DND-41 (cell line): ENCODE results near the gene GRK3.
A peak's percentile ranks its signal among the peaks of the same experiment; 100 is the strongest.

ENCODE experiments used
- ATAC-seq: fragments of 200-7000 bp; cut with Tn5 transposase; 3 replicates; pipeline ENCODE4 v1.9.1; 2021; ENCODE audit warnings: low read depth; ENCODE audit not compliant: insufficient read depth
- DNase-seq: peaks from one replicate; pipeline ENCODE4 v3.0.0-alpha.2; 2020
- H2AFZ ChIP-seq: 2 replicates; pipeline ENCODE4 v1.6.0; 2012; ENCODE audit warnings: low read depth, low read length
- H3K27ac ChIP-seq: 2 replicates; pipeline ENCODE4 v1.5.1; 2012; ENCODE audit warnings: low read length, inconsistent platforms
- H3K27me3 ChIP-seq: fragments of 200-600 bp; sonication (generic); 2 replicates; pipeline ENCODE4 v1.6.0; 2012; ENCODE audit warnings: low read length, mild to moderate bottlenecking, inconsistent platforms; ENCODE audit not compliant: insufficient read depth, poor library complexity
- H3K36me3 ChIP-seq: 2 replicates; pipeline ENCODE4 v1.5.1; 2012; ENCODE audit warnings: low read length, inconsistent platforms; ENCODE audit not compliant: insufficient read depth
- H3K4me1 ChIP-seq: 2 replicates; pipeline ENCODE4 v1.5.1; 2012; ENCODE audit warnings: mild to moderate bottlenecking, low read length; ENCODE audit not compliant: insufficient read depth
- H3K4me2 ChIP-seq: 2 replicates; pipeline ENCODE4 v1.6.0; 2012; ENCODE audit warnings: mild to moderate bottlenecking, moderate library complexity, low read length, inconsistent platforms; ENCODE audit not compliant: insufficient read depth
- H3K4me3 ChIP-seq, 2 experiments: fragments of 200-600 bp in 1 of 2; shearing (Covaris generic) in 1 of 2; 2 replicates each; pipeline ENCODE4 v1.5.1; 2012 to 2016; ENCODE audit warnings: inconsistent platforms in 2 of 2, low read length in 2 of 2, mild to moderate bottlenecking in 2 of 2, low read depth in 1 of 2, moderate library complexity in 1 of 2
- H3K79me2 ChIP-seq: 2 replicates; pipeline ENCODE4 v1.6.0; 2012; ENCODE audit warnings: low read length, inconsistent platforms; ENCODE audit not compliant: insufficient read depth
- H3K9ac ChIP-seq: 2 replicates; pipeline ENCODE4 v1.6.0; 2012; ENCODE audit warnings: low read depth, mild to moderate bottlenecking, inconsistent platforms, low read length, moderate library complexity
- H3K9me3 ChIP-seq: 2 replicates; pipeline ENCODE4 v1.5.1; 2012; ENCODE audit warnings: low read length, moderate library complexity, mild to moderate bottlenecking, inconsistent platforms; ENCODE audit not compliant: insufficient read depth, severe bottlenecking
- H4K20me1 ChIP-seq: 2 replicates; pipeline ENCODE4 v1.6.0; 2012; ENCODE audit warnings: low read length; ENCODE audit not compliant: insufficient read depth
- CTCF ChIP-seq: IDR thresholded peaks from 2 replicates; pipeline ENCODE4 v1.5.1; 2012; ENCODE audit warnings: borderline replicate concordance, low read length, moderate library complexity, mild to moderate bottlenecking; ENCODE audit not compliant: poor library complexity, severe bottlenecking; ENCODE audit errors: extremely low read depth
- EZH2 ChIP-seq: IDR thresholded peaks from 3 replicates; pipeline ENCODE4 v1.6.1; 2012; ENCODE audit warnings: borderline replicate concordance, low read depth, mild to moderate bottlenecking, moderate library complexity, low read length, inconsistent platforms; ENCODE audit not compliant: severe bottlenecking

Gene GRK3

GRCh38 chr22:25742918-25743708, 178.6 kb downstream of the GRK3 start:
- Histone ChIP-seq H3K9me3 (peaks cover 24% of the 10 kb centered on the region), H3K9ac (no peak overlapping the region), H3K4me3 (no peak overlapping the region), H3K27ac (no peak overlapping the region), H2AFZ (peak overlapping the region; percentile 28; the same call in 1 of the 2 replicates), H3K4me2 (no peak overlapping the region), H3K79me2 (no peaks in the 10 kb centered on the region), H3K27me3 (no peaks in the 10 kb centered on the region), H3K4me1 (peaks cover 2% of the 10 kb centered on the region), H4K20me1 (no peaks in the 10 kb centered on the region), H3K36me3 (0 out of 2 replicates have a peak, but pooled peaks cover under 1% of the 10 kb centered on the region)
- no peak for TF ChIP-seq EZH2
- peak; percentile 24; the same call in 2 of the 3 replicates for ATAC-seq
- no peak for DNase-seq

- Histone ChIP-seq H3K4me1 (no peaks in the 10 kb centered on the region; the same call in 1 of the 2 replicates), H3K79me2 (no peaks in the 10 kb centered on the region), H4K20me1 (no peaks in the 10 kb centered on the region), H2AFZ (no peak overlapping the region), H3K27me3 (no peaks in the 10 kb centered on the region), H3K4me2 (no peak overlapping the region), H3K9ac (no peak overlapping the region), H3K9me3 (peaks cover 14% of the 10 kb centered on the region), H3K36me3 (no peaks in the 10 kb centered on the region), H3K4me3 (no peak overlapping the region), H3K27ac (no peak overlapping the region)
- no peak for TF ChIP-seq EZH2
- TF ChIP-seq CTCF, result no peak
- DNase-seq (no peak), ATAC-seq (no peak)
Measured at GRCh38 chr22:25744694-25745093, 180.2 kb downstream of the GRK3 start.

GRCh38 chr22:25745341-25746011, 181.0 kb downstream of the GRK3 start:
- TF ChIP-seq CTCF (no peak), EZH2 (no peak)
- H3K79me2 ChIP-seq, result no peaks in the 10 kb centered on the region
- H4K20me1 ChIP-seq, result no peaks in the 10 kb centered on the region
- no peak overlapping the region for H2AFZ ChIP-seq
- ATAC-seq (no peak), DNase-seq (no peak)
- no peak overlapping the region for H3K4me3 ChIP-seq
- no peaks in the 10 kb centered on the region; the same call in 1 of the 2 replicates for H3K4me1 ChIP-seq
- no peaks in the 10 kb centered on the region for H3K27me3 ChIP-seq
- no peaks in the 10 kb centered on the region for H3K36me3 ChIP-seq
- H3K4me2 ChIP-seq, result no peak overlapping the region
- no peak overlapping the region for H3K9ac ChIP-seq
- H3K9me3 ChIP-seq, result peaks cover 9% of the 10 kb centered on the region
- H3K27ac ChIP-seq, result no peak overlapping the region

- H3K27me3 ChIP-seq, result no peaks in the 10 kb centered on the region
Measured at GRCh38 chr22:25746012-25746373, 181.5 kb downstream of the GRK3 start.

More at GRCh38 chr22:25746012-25746373, 181.5 kb downstream of the GRK3 start:
- DNase-seq (no peak), ATAC-seq (no peak)
- H2AFZ ChIP-seq, result no peak overlapping the region
- H3K4me3 ChIP-seq, result no peak overlapping the region
- H3K9ac ChIP-seq, result no peak overlapping the region
- H3K9me3 ChIP-seq, result peaks cover 4% of the 10 kb centered on the region
- TF ChIP-seq EZH2 (no peak), CTCF (no peak)
- H4K20me1 ChIP-seq, result no peaks in the 10 kb centered on the region
- no peaks in the 10 kb centered on the region for H3K36me3 ChIP-seq
- no peaks in the 10 kb centered on the region; the same call in 1 of the 2 replicates for H3K4me1 ChIP-seq
- H3K79me2 ChIP-seq, result no peaks in the 10 kb centered on the region
- H3K4me2 ChIP-seq, result no peak overlapping the region
- H3K27ac ChIP-seq, result no peak overlapping the region
